UCSD-AML1 (cell line): ENCODE measurements around the gene RELT.

Experiments
- DNase-seq: peaks from one replicate; lab custom pipeline; 2025; ENCODE audit not compliant: unreplicated experiment; lab: John Stamatoyannopoulos, UW

RELT gene

GRCh38 chr11:73346186-73346935 lies 29.8 kb upstream of the RELT start:
- DNase-seq, result no peak

DNA sequence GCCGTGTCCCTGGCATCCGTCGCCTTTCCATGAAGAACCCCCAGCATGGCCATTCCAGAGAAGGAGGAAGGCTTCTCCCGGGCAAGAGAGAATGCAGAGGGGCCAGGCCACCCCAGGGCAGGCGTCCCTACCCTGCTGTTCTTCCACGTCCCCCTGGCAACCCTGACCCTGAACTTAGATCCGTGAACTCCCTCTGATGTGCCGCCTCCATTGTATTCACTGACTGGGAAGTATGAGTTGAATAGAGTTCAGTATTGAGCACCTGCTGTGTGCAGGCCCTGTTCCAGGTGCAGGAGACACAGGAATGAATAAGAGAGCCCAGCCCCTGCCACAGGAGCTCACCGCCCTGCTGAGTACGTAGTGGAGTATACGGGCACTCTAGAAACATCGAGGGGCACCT lies 29.1 kb upstream of the RELT start:
- no peak for DNase-seq

DNA sequence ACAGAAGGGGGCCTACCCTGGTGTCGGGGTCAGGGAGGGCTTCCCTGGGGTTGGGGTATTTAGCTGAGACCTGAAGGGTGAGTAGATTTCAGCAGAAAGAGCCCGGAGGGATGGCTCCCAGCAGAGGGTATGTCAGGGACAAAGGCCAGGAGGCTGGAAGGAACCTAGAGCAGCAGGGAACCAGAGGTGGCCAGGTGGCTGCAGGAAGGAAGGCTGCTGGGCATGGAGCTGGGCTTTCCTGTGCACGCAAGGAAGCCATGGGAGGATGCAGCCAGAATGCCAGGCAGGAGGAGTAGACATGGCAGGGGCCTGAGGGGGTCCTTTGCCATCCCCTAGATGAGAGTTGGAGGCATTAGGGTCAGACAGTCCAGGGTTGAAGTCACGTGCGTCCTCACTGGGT lies 27.4 kb upstream of the RELT start:
- DNase-seq, result no peak

DNA sequence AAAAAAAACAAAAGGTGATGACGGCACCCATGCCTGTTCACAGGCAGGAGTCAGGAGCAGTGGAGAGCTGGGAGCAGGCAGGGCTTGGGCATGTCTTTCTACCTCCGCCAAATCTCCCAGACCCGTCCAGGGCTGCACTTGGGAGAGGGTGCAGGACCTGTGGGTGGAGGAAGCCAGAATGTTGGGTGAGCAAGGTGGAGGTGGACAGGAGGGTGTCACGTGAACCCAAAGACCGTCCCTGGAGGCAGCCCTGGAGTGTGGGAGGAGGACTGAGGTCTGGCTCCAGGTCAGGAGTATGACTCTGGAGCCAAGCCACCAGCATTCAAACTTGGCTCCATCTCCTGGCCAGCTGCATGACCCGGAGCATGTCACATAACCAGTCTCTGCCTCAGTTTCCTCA lies 26.6 kb upstream of the RELT start:
- no peak for DNase-seq

GRCh38 chr11:73350908-73351636 lies 25.1 kb upstream of the RELT start:
- peak; percentile 49 for DNase-seq

DNA sequence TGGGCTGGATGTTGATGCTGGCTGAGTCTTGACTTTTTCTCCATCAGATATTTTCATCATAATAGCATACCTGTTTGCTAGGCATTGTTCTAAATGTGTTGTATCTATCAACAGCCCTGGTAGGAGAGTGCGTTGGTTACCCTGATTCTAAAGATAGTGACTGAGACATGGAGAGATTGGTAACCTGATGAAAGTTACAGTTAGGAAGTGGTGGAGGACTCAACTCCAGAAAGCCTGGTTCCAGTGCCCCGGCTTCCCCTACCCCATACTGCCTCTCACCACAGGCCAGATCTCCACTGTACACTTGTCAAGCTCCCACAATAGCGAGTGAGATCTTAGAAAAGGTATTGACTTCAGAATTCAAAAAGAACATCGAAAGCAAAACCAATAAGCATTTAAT lies 22.8 kb upstream of the RELT start:
- DNase-seq, result no peak

- no peak for DNase-seq
Measured at GRCh38 chr11:73355109-73355508, 21.1 kb upstream of the RELT start.

DNA sequence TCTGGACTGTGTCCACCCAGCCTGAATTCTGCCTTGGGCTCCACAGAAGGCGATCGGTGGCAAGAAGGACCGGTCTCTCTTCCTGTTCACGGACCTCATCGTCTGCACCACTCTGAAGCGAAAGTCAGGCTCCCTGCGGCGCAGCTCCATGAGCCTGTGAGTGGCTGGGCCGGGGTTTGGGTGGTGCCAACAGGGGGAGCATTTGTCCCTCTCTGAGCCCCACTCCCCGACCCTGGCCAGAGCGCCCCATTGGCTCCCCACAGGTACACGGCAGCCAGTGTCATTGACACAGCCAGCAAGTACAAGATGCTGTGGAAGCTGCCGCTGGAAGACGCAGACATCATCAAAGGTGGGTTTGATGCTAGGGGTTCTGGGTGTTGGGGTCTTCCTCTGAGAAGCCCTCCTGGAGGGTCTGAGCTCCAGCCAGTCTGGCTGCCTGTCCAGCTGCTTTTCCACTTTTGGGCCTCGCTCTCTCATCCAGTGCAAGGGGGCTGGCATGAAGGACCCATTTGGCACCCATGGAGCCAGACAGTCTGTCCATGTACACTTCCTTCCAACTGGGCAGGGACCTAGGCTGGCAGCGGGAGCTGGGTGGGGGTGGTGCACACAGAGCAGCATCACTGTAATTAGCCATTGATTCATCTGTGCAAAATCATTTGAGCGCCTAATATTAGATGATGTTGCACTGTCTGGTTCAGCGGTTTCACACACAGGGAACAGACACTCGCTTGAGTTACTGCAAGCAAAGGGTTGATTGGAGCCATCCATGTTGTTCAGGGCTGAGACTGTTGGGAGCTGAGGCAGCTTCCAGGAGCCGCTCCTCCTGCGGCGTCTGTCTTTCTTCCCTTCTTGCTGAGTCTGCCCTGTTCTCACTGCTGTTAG lies 19.0 kb upstream of the RELT start:
- DNase-seq, result no peak

GRCh38 chr11:73358071-73358470 lies 18.1 kb upstream of the RELT start:
- DNase-seq, result no peak

DNA sequence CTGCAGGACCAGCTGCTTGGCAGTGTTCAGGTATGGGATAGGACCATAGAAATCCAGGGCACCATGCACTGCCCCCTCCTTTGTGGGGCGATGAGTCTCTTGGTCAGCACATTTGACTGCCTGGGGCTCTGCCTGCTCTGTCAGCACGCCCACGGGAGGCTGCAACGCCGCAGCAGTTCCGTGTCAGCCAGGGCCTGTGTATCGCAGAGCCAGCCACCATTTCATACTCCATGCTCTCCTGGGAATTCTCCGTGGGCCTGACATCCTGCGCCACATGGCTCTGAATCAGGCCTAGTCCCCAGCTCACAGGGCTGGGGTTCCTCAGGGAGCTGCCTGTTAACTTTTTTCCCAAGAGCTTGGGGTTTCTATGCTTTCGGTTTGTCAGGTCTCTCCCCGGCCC lies 16.9 kb upstream of the RELT start:
- no peak for DNase-seq

GRCh38 chr11:73359930-73360742 lies 16.1 kb upstream of the RELT start:
- DNase-seq, result peak; percentile 40

- no peak for DNase-seq
Measured at GRCh38 chr11:73360743-73361369, 15.3 kb upstream of the RELT start.

GRCh38 chr11:73361953-73362776 lies 14.0 kb upstream of the RELT start:
- no peak for DNase-seq

GRCh38 chr11:73363147-73363546 lies 13.1 kb upstream of the RELT start:
- DNase-seq, result no peak

DNA sequence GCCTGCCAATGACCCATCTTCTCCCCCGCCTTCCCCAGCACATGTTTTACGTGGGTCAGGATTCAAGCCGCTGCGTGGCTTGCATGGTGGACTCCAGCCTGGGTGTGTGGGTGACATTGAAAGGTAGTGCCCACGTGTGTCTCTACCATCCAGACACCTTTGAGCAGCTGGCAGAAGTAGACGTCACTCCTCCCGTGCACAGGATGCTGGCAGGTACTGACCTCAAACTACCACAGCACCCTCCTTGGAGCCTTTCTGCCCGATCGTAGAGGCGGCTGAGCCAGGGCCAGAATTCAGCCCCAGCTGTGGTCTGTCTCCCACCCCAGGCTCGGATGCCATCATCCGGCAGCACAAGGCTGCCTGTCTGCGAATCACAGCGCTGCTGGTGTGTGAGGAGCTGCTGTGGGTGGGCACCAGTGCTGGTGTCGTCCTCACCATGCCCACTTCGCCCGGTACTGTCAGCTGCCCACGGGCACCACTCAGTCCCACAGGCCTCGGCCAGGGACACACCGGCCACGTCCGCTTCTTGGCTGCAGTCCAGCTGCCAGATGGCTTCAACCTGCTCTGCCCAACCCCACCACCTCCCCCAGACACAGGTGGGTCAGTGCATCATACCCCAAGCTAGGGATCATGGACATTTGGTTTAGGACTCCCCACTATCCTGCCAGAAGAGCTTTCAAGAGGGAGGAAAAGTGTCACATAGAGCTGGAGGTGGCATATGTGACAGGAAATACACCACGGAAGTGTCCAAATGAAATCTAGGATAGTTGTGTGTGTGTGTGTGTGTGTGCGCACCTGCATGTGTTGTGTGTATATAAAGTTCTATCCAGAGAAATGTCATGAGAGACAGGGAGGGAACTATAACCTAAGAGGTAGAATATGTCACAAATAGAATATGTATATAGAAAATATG lies 10.6 kb upstream of the RELT start:
- no peak for DNase-seq

- DNase-seq, result no peak
Measured at GRCh38 chr11:73366265-73366610, 10.0 kb upstream of the RELT start.

DNA sequence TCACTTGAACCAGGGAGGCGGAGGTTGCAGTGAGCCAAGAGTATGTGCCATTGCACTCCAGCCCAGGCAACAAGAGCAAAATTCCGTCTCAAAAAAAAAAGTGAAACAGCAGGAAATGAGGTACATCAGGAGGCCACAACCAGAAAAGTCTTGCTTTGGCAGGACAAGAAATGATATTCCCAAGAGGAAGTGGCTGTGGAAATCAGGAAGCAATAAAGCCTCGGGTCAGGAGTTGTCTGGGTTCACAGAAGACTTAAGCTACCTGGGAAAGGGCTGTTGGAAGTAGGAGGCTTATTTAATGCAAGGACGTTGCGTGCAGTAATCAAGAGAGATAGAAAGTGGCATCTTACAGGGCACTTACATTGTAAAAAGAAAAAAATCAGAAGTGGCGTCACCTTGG lies 9.2 kb upstream of the RELT start:
- no peak for DNase-seq

DNA sequence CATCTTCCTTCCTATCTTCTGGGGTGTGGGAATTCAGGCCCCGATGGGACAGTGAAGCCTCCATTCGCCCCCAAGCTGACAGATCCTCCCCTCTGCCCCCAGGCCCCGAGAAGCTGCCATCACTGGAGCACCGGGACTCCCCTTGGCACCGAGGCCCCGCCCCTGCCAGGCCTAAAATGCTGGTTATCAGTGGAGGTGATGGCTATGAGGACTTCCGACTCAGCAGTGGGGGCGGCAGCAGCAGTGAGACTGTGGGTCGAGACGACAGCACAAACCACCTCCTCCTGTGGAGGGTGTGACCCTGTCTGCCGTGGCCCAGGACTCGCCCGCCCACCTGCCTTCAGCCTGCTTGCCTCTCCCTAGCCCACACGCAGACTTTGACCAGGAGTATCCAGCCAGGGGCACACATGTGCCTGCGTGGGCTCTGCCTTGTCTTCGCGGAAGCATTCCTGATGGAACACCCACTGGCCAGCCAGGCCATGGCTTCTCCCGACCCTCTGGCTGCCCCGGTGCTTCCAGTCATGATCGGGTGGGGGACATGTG lies 8.6 kb upstream of the RELT start:
- no peak for DNase-seq
